ENCODE data around the gene STRIP1.
"Not testable (repeated sequence)": the region's sequence is repeated elsewhere in the genome, so short reads cannot be mapped to it uniquely, and the experiment has no call there.

STRIP1 gene

GRCh38 chr1:110011527-110012041 lies 22.8 kb upstream of the STRIP1 start:
- DNase-seq = peak; percentile 70 to 75 (median 74)

DNA sequence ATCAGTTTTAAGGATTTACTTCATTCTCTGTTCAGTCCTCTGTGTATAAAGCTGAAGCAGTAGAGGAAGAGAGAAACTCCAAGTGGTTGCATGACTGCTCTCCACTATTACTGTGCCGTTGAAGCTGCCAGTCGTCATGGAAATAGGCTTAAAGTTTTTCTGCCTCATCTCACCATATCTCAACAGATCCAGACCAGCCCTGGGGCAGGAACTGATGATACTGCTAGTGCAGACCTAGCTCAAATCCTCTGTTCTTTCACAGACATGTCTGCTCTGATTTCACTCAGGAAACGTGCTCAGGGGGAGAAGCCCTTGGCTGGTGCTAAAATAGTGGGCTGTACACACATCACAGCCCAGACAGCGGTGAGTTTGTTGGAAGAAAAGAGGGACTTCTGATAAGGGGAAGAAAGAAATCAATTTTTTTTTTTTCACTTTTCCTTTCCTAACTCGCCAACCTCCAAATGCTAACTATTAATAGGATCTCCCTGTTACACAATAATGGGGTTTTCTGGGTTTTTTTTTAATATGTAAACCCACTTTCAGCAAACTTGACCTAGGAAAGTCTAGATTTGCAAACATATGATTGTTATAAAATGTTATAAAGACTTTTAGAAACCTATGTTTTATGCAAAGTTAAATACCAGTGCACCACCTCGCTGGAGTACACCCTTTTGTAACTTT lies 22.2 kb upstream of the STRIP1 start:
- DNase-seq = peak; percentile 48 to 84 (median 70)

DNA sequence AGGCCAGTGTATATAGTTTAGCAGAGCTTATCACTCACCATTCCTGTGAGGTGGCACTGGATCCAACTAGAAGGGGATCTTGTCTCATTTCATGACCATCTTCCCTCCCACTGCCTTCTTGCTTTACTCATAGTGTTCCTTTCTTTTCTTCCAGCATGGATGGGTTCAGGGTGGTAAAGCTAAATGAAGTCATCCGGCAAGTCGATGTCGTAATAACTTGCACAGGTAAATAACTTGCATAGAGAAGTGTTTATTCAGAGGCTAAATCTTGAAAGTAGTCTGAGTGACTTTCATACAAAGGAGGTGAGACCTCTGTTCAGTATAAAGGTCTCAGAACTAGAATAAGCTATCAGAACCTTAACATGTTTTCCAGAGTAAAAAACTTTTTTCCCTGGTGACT lies 16.6 kb upstream of the STRIP1 start:
- no peak for DNase-seq

- DNase-seq = no peak
Measured at GRCh38 chr1:110018396-110018795, 16.0 kb upstream of the STRIP1 start.

DNA sequence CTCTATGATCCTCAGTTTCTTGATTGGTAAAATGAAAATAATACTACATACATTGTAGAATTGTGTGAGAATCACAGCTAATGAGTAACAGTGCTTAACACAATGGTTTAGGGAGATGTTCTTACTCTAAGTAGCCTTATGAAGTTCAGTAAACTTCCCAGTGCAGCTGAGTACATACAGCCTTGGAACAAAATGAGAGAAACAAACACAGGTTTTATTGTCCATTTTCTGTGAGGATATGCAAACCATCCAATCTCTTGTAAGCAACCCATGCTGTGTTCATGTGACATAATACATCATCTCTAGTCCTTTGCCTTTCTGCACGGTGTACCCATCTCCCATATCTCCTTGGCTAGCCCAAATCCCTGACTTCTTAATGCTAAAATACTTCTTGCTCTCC lies 14.7 kb upstream of the STRIP1 start:
- DNase-seq = no peak

DNA sequence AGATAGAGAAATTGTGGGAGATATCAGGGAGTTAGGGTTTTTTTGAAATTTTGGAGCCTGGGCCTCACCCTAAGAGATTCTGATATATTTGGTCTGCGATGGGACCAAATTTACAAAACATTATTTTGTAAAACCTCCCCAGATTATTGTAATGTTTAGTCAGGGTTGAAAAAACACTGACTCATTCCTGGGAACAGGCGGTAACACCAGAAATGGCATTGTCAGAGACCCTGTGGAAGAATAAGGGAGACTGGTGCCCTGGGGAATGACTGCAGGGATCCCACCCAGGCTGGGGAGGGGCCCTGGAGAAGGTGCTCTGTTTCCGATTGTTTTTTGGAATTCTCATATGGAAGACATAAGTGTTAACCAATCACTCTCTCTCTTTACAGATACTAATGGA lies 13.1 kb upstream of the STRIP1 start:
- DNase-seq = no peak

- DNase-seq = no peak
Measured at GRCh38 chr1:110024613-110025012, 9.8 kb upstream of the STRIP1 start.

DNA sequence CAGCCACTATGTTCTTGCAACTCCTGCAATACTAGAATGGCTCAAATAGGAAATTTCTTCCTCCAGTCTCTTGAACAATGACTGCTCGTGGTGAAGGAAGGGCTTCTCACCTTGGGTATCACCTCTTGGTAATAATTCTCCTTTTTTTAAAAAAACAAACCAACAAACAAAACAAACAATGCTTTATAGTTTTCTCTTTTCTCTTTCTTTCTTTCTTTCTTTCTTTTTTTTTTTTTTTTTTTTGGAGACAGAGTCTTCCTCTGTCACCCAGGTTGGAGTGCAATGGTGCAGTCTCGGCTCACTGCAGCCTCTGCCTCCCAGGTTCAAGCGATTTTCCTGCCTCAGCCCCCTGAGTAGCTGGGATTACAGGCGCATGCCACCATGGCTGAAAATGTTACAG lies 3.7 kb upstream of the STRIP1 start:
- DNase-seq = not testable (repeated sequence)

DNA sequence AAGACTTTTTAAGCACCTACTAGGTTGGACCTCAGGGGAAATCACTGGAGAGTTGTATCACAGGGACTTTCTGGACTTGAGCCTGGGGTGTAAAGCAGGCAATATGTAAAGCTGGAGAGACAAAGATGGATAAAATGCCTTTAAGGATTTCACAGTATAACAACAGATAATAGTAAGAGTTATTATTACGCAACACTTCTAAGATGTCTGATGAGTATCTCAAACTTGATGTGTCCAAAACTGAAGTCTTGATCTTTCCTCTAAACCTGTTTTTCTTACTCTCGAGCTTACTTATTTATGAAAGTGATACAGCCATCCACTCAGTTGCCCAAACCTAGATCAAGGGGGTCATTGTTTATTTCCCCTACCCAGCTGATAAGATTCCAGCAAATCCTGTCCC lies 2.1 kb upstream of the STRIP1 start:
- DNase-seq = no peak

DNA sequence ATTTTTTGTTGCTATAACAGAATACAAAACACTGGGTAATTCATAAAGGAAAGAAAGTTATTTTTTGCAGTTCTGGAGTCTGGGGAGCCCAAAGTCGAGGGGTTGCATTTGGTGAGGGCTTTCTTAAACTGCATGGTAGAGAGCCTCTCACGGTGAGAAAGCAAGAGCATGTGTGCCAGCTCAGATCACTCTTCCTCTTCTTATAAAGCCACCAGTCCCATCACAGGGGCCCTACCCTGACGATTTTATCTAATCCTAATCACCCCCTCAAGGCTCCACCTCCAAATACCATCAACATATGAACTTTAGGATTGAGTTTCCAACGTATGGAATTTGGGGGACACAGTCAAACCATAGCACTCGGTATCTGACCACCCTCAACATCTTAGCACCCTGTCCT lies 1.0 kb upstream of the STRIP1 start:
- DNase-seq = no peak

- DNase-seq = no peak
Measured at GRCh38 chr1:110034040-110034450, 379 bp upstream of the STRIP1 start.

DNA sequence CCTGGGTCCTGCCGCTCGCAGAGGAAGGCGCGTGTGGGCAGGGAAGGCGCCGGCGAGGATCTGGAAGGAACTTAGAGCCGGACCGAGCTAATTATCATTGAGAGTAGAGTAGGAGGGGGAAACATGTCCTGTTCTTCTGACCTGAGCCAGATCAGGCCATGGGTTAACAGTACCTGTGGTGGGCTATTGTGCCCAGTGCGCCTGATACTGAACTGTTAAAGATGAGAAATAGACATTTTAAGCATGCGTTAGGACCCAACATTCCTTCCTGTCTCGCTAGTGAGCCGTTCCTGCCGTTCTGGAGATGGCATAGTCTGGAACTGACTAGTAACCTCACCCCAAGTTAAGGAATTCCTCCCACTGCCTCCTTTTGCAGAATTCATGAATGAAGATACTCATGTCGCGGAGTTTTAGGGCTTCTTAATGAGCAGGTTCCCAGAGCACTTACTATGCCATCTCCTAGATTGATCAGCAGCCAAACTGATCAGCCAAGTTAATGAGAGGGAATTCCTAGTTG lies 870 bp downstream of the STRIP1 start:
- no peak for DNase-seq

GRCh38 chr1:110038271-110038670 lies 3.8 kb downstream of the STRIP1 start:
- no peak for DNase-seq

DNA sequence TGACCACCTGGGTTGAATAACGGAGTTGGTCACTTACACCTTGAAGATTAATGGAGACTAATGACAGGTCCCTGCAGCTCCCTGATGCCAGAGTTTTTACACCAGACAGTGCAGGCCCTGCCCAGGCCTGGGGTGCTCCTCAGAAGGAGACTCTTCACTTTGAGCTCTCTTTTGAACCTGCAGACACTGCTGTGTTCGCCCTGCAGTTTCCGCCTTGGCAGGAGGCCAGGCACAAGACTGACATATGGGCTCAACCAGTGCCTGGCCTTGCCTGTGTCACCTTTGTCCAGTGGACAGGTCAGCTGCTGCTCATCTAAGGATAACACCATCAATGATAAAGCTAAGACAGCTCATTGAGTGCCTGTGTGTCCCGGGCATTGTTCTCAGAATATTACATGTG lies 5.2 kb downstream of the STRIP1 start:
- no peak for DNase-seq

GRCh38 chr1:110040548-110040947 lies 6.1 kb downstream of the STRIP1 start:
- DNase-seq = peak; percentile 53 to 67 (median 55)

GRCh38 chr1:110043016-110043415 lies 8.6 kb downstream of the STRIP1 start:
- no peak for DNase-seq

- DNase-seq = no peak
Measured at GRCh38 chr1:110047463-110047862, 13.0 kb downstream of the STRIP1 start.

- DNase-seq = no peak
Measured at GRCh38 chr1:110048240-110048639, 13.8 kb downstream of the STRIP1 start.

- DNase-seq = no peak
Measured at GRCh38 chr1:110048923-110049601, 14.6 kb downstream of the STRIP1 start.

DNA sequence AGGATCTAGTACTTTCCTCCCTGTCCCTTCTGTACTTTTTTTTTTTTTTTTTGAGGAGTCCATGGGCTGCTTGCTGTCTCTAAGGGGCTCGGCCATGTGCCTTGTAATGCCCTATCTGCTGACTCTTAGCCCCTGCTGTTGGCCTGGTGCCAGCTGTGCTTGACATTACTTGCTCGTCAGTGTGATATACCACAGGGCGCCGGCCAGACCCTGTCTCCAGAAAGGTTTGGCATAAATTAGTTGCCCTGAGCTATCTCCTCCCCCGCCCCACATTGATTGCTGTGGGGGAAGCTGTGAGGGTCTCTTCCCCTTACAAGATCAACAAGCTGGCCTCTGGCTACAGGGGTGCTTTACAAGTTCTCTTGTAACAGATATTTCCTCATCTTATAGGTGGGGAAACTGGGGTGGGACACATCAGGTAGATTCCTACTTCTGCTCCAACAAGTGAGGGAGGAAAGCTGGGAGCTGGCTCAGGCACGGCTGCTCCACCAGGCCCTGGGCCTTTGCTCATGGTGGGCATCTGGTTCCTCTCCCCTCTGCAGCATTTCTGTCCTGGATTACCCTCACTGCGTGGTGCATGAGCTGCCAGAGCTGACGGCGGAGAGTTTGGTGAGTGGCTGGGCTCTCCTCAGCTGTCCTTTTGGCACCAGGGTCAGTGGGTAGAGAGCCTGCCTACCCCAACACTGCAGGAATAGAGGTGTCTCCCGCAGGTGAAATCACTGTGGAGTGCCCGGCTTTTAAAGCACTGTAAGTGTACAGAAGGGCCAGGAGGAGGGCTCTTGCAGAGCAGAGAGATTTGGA lies 15.6 kb downstream of the STRIP1 start:
- no peak for DNase-seq

DNA sequence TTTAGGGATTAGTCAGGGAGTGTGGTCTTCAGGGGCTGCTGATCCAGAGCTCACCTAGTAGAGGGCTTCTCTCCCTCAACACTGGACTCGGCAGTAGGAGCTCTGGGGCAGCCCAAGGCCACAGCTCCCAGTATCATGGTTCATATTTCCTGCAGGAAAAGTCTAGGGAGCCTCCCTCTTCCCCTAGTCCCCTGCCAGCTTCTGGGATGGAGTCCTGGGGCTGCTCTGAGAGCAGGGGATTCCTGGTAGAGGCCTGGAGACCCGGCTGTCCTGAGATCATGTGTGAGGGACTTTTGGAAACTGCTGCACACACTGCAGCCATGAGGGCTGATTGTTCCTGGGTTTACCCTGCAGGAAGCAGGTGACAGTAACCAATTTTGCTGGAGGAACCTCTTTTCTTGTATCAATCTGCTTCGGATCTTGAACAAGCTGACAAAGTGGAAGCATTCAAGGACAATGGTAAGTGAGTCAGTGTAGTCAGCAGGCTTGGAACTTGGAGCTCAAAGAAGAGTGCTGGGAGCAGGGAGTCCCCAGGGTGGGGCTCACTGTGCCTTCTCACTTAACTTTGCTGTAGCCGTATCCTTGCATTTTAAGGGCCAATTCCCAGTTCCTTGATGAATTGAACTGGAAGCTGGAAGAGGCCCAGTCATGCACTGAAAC lies 16.3 kb downstream of the STRIP1 start:
- no peak for DNase-seq

GRCh38 chr1:110051262-110051648 lies 16.8 kb downstream of the STRIP1 start:
- DNase-seq = no peak
